ENCODE measurements around the gene FILIP1. TPM values are rescaled to one million over a fixed set of nuclear protein-coding genes. Genes with fewer than 3 reads are reported as not detected.
A peak's percentile ranks its signal among the peaks of the same experiment; 100 is the strongest.

The FILIP1 gene
- total and polyA plus RNA-seq, 8 donors, result 0.31 to 29.8 (median 5.7) TPM

DNA sequence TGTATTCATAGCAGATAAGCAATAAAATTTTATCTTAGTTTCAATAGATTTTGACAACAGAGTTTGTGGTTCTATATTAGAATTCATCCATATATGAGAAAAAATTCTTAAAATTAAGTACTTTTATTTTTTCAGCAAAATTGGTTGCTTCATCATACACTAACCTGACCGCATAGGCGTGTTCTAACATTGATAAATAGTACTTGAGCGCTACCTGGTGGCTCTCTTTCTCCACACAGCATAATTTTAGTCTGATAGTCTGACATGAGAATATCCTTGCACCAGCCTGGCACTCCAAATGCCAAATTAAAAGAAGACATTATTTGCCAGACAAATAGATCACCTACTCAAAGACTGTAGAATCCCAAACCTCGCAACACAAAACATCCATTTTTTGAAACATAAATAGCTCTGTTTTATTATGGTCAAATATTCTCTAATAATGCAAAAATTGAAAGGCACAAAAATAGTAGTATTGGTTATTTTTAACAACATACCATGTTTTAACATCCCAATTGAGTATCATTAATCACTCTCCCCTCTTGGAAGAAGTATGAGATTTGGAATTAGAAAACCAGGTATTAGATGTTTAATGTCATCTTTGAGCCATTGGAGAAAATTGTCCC lies 33.0 kb upstream of the FILIP1 start:
- DNase-seq, result peak; percentile 69 to 89
- H3K4me1 ChIP-seq, result peaks cover 7 to 17% (median 9%) of the 10 kb centered on the region in 4 donors
- WGBS, 5 donors, result 7 to 13% (median 10%) methylated on average over 4 of the region's 4 CpGs
- no peaks in the 10 kb centered on the region for H3K9me3 ChIP-seq
- no peak overlapping the region for H3K4me3 ChIP-seq
- H3K27me3 ChIP-seq, result no peaks in the 10 kb centered on the region
- no peak overlapping the region for H3K27ac ChIP-seq
- intact Hi-C loops (cut with DNase I; ENCODE audit: low total_unique reads), result loop anchor here (10.0 kb wide), 3 partner anchors 162 to 262 kb away; no protein-coding TSS in a partner anchor
- TF ChIP-seq, protein P1, sequence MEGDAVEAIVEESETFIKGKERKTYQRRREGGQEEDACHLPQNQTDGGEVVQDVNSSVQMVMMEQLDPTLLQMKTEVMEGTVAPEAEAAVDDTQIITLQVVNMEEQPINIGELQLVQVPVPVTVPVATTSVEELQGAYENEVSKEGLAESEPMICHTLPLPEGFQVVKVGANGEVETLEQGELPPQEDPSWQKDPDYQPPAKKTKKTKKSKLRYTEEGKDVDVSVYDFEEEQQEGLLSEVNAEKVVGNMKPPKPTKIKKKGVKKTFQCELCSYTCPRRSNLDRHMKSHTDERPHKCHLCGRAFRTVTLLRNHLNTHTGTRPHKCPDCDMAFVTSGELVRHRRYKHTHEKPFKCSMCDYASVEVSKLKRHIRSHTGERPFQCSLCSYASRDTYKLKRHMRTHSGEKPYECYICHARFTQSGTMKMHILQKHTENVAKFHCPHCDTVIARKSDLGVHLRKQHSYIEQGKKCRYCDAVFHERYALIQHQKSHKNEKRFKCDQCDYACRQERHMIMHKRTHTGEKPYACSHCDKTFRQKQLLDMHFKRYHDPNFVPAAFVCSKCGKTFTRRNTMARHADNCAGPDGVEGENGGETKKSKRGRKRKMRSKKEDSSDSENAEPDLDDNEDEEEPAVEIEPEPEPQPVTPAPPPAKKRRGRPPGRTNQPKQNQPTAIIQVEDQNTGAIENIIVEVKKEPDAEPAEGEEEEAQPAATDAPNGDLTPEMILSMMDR (IDR thresholded peaks at IDR 0.05), result peak in 5 of 7 experiments; percentile 52 to 71 (median 70)
- TF ChIP-seq POLR2A (IDR thresholded peaks at IDR 0.05), result no peak
- H3K36me3 ChIP-seq, result no peaks in the 10 kb centered on the region

DNA sequence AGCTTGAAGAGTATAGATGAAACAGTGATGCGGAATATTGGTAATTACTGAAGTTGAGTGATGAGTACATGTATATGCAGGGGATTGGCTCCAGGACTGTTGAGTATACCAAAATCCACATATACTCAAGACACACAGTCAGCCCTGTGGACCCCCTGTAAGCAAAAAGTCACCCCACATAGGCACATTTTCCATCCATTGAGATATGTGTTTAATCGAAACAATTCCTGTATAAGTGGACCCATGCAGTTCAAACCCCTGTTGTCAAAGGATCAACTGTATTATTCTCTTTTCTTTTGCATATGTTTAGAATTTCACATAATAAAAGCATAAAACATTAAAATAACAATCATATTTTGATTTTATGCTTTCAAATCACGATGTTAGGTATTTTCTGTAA lies 32.1 kb upstream of the FILIP1 start:
- intact Hi-C loops (cut with DNase I; ENCODE audit: low total_unique reads), result loop anchor here (10.0 kb wide), 3 partner anchors 161 to 261 kb away; no protein-coding TSS in a partner anchor
- Histone ChIP-seq H3K27me3 (no peaks in the 10 kb centered on the region), H3K36me3 (no peaks in the 10 kb centered on the region), H3K4me1 (peaks cover 7 to 17% (median 9%) of the 10 kb centered on the region in 4 donors), H3K4me3 (no peak overlapping the region), H3K27ac (no peak overlapping the region), H3K9me3 (no peaks in the 10 kb centered on the region)
- WGBS, 5 donors, result 89 to 96% (median 93%) methylated on average over 3 of the region's 3 CpGs
- no peak for TF ChIP-seq POLR2A (IDR thresholded peaks at IDR 0.05)
- no peak for TF ChIP-seq EP300 (IDR thresholded peaks at IDR 0.05)
- TF ChIP-seq, protein P1 (IDR thresholded peaks at IDR 0.05), result no peak
- no peak for TF ChIP-seq POLR2AphosphoS5 (IDR thresholded peaks at IDR 0.05)
- DNase-seq, result no peak

DNA sequence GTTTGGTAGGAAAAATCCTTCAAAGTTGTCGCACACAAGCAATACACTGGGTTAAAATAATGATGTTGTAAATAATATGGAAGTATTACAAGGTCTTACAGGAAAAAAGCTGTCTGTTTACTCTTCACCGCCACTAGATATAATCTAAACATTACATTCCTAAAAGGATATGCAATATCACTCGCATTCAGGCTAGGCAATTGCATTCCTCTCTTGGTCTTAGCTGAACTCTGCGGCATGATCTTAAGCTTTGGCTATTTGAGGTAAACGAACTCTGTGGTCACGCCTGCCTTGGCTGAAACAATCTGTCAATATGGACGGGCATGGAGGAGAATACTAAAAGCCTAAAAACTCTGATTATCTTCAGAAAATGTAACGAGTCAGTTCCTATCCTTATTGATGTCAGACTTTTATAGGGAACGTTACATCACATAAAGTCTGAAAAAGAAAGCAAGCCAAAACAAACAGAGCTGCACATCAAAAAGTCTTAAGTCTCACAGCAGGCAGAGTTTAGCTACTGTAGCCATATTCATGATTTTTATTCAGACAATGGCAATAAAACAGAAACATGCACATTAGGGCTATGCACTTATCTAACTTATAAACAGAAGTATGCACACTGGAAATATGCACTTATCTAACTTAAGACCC lies 30.8 kb upstream of the FILIP1 start:
- TF ChIP-seq POLR2AphosphoS5 (IDR thresholded peaks at IDR 0.05) (peak in 1 of 3 donors; percentile 50), EP300 (IDR thresholded peaks at IDR 0.05) (no peak)

DNA sequence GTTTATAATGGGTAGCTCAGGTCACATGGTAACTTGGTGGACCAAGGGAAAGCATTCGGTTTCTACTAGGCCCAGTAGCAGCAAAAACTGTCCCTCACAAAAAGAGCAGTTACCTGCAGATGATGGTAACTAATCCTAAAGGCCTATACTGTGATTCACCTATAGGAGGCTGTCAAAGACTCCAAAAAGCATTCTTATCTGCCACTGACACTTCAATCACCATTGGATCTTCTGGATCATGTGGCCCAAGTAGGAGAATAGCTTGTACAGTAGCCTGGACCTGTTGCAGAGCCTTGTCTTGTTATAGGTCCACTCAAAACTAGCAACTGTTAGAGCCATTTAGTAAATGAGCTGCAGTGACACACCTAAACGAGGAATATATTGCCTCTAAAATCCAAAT lies 23.2 kb upstream of the FILIP1 start:
- 26 to 36% (median 31%) methylated on average over 2 of the region's 2 CpGs for WGBS, 5 donors
- no peak overlapping the region for H3K27ac ChIP-seq
- no peak overlapping the region for H3K4me3 ChIP-seq
- no peaks in the 10 kb centered on the region for H3K4me1 ChIP-seq
- TF ChIP-seq POLR2A (IDR thresholded peaks at IDR 0.05) (no peak), EP300 (IDR thresholded peaks at IDR 0.05) (no peak), POLR2AphosphoS5 (IDR thresholded peaks at IDR 0.05) (no peak)
- TF ChIP-seq, protein P1 (IDR thresholded peaks at IDR 0.05), result no peak
- no peaks in the 10 kb centered on the region for H3K9me3 ChIP-seq
- no peaks in the 10 kb centered on the region for H3K27me3 ChIP-seq
- H3K36me3 ChIP-seq, result no peaks in the 10 kb centered on the region
- intact Hi-C loops (cut with DNase I; ENCODE audit: low total_unique reads), result no loop called here
- no peak for DNase-seq

More for the DNA sequence above, 30.8 kb upstream of the FILIP1 start:
- Histone ChIP-seq H3K27ac (no peak overlapping the region), H3K36me3 (no peaks in the 10 kb centered on the region), H3K4me1 (peaks cover 7 to 17% (median 9%) of the 10 kb centered on the region in 4 donors), H3K27me3 (no peaks in the 10 kb centered on the region), H3K4me3 (peak overlapping the region in 2 of 4 donors; percentile 5 to 6), H3K9me3 (no peaks in the 10 kb centered on the region)
- 9 to 18% (median 16%) methylated on average over 9 of the region's 9 CpGs for WGBS, 5 donors
- intact Hi-C loops (cut with DNase I; ENCODE audit: low total_unique reads), result loop anchor here (10.0 kb wide), 3 partner anchors 160 to 260 kb away; no protein-coding TSS in a partner anchor
- DNase-seq, result peak in 1 of 2 donors; percentile 77

All from stomach (tissue), 9 donors.